HepG2 (cell line): Measurements from ENCODE around the gene CACNA1C. TPM values are rescaled to one million over a fixed set of nuclear protein-coding genes. Genes with fewer than 3 reads are reported as not detected.

Experiments
- ATAC-seq: fragments of 200-7000 bp; cut with Tn5 transposase; 3 replicates; pipeline ENCODE4 v1.9.1; 2020; ENCODE audit warnings: mild to moderate bottlenecking, moderate library complexity
- BruUV-seq: library from RNA; stranded (reverse); fragments of 400-500 nt; replicated peaks from 2 replicates; lab custom pipeline; 2021; lab: Mats Ljungman, UMichigan
- CTCF ChIA-PET: fragments of 300-600 bp; formaldehyde crosslinking; extraction: SDS; loops from one replicate; lab custom pipeline; 2021; ENCODE audit warnings: low total read pairs, inconsistent platforms, low intra/inter-chr PET ratio; lab: Yijun Ruan, JAX
- POLR2A ChIA-PET: fragments of 350-600 bp; sonication (Branson Sonifier 250); formaldehyde crosslinking; loops from one replicate; lab custom pipeline; 2020; ENCODE audit warnings: antibody characterized with exemption, inconsistent platforms; lab: Yijun Ruan, JAX
- DNase-seq: peaks from one replicate; pipeline ENCODE4 v3.0.0-alpha.2; 2015; ENCODE audit warnings: low spot score
- FAIRE-seq: peaks from 3 replicates; lab custom pipeline; 2011; peaks lifted over from hg19 to GRCh38; lab: Jason Lieb, UNC
- H2AFZ ChIP-seq: one replicate; pipeline ENCODE4 v1.6.1; 2011; ENCODE audit warnings: low read length, inconsistent platforms
- H3K27ac ChIP-seq: fragments of 300-600 bp; 3 replicates; pipeline ENCODE4 v1.8.0; 2011; ENCODE audit warnings: mixed run types, mild to moderate bottlenecking, mixed read lengths, low read length, inconsistent platforms; ENCODE audit not compliant: insufficient read depth; ENCODE audit errors: extremely low read length
- H3K27me3 ChIP-seq, 2 experiments: fragments of 200-600 bp in 1 of 2; 2 replicates in 1 of 2; 3 replicates in 1 of 2; pipeline versions ENCODE4 v1.6.0 to v1.8.0; 2011; ENCODE audit warnings: low read length in 2 of 2, mild to moderate bottlenecking in 2 of 2, moderate library complexity in 2 of 2, inconsistent platforms in 1 of 2; ENCODE audit not compliant: insufficient read depth in 2 of 2, control insufficient read depth in 1 of 2
- H3K36me3 ChIP-seq, 2 experiments: fragments of 200-600 bp in 1 of 2; replicated peaks in 1 of 2; 2 replicates in 1 of 2; 3 replicates in 1 of 2; pipeline versions ENCODE4 v1.5.1 to v1.8.0; 2011; ENCODE audit warnings: low read length in 2 of 2, inconsistent platforms in 1 of 2; ENCODE audit not compliant: insufficient read depth in 2 of 2, control insufficient read depth in 1 of 2
- H3K4me1 ChIP-seq: 2 replicates; pipeline ENCODE4 v1.5.1; 2012; ENCODE audit warnings: low read length, inconsistent platforms; ENCODE audit not compliant: insufficient read depth
- H3K4me2 ChIP-seq: 2 replicates; pipeline ENCODE4 v1.6.0; 2011; ENCODE audit warnings: low read depth, low read length, inconsistent platforms
- H3K4me3 ChIP-seq, 3 experiments: fragments of 200-600 bp in 1 of 3; sonication (generic), shearing (Covaris generic) in 1 of 3; replicated peaks in 1 of 3; 2 replicates each; pipeline ENCODE4 v1.5.1; 2011 to 2016; ENCODE audit warnings: low read length in 3 of 3, inconsistent platforms in 2 of 3, low read depth in 2 of 3, mild to moderate bottlenecking in 2 of 3, control low read depth in 1 of 3, mixed read lengths in 1 of 3; ENCODE audit not compliant: insufficient read depth in 1 of 3
- H3K79me2 ChIP-seq: one replicate; pipeline ENCODE4 v1.6.1; 2011; ENCODE audit warnings: low read length, inconsistent platforms; ENCODE audit not compliant: insufficient read depth
- H3K9ac ChIP-seq: 2 replicates; pipeline ENCODE4 v1.6.0; 2011; ENCODE audit warnings: mild to moderate bottlenecking, low read depth, low read length, inconsistent platforms; ENCODE audit not compliant: insufficient read depth
- H3K9me3 ChIP-seq: 2 replicates; pipeline ENCODE4 v1.5.1; 2012; ENCODE audit warnings: mild to moderate bottlenecking, low read length
- H4K20me1 ChIP-seq: 2 replicates; pipeline ENCODE4 v1.6.0; 2011; ENCODE audit warnings: inconsistent platforms, mild to moderate bottlenecking, low read length, moderate library complexity; ENCODE audit not compliant: insufficient read depth
- FOSL2 ChIP-seq: sonication (generic); formaldehyde crosslinking; IDR thresholded peaks from 2 replicates; pipeline ENCODE4 v1.4.0; 2020; ENCODE audit warnings: missing genetic modification reagents
- MLLT10 ChIP-seq: sonication (generic); formaldehyde crosslinking; IDR thresholded peaks from 2 replicates; pipeline ENCODE4 v1.4.0; 2020; ENCODE audit warnings: missing genetic modification reagents
- NCOR1 ChIP-seq: fragments of 200-600 bp; sonication (generic); IDR thresholded peaks from 2 replicates; pipeline ENCODE4 v1.7.0; 2017; ENCODE audit warnings: antibody characterized with exemption, low read length, borderline replicate concordance
- NFE2L1 ChIP-seq: sonication (generic); formaldehyde crosslinking; IDR thresholded peaks from 2 replicates; pipeline ENCODE4 v1.4.0; 2020; ENCODE audit warnings: missing genetic modification reagents, mild to moderate bottlenecking, borderline replicate concordance
- NFIC ChIP-seq: IDR thresholded peaks from 2 replicates; pipeline ENCODE4 v1.6.1; 2012; ENCODE audit warnings: mild to moderate bottlenecking, low read length, inconsistent platforms
- NR2F1 ChIP-seq, 2 experiments: fragments of 450-650 bp in 1 of 2; formaldehyde crosslinking in 1 of 2; IDR thresholded peaks; 2 replicates each; pipeline versions ENCODE4 v1.5.0 to v1.6.1; 2016 to 2020; ENCODE audit warnings: mild to moderate bottlenecking in 1 of 2, missing compliant biosample characterization in 1 of 2, missing genetic modification reagents in 1 of 2, moderate library complexity in 1 of 2
- PRPF4 ChIP-seq: fragments of 200-400 bp; formaldehyde crosslinking; IDR thresholded peaks from 2 replicates; pipeline ENCODE4 v1.6.1; 2016; ENCODE audit warnings: low read length, low read depth; ENCODE audit not compliant: poor library complexity, severe bottlenecking
- SALL1 ChIP-seq: sonication (generic); formaldehyde crosslinking; IDR thresholded peaks from 2 replicates; pipeline ENCODE4 v1.8.0; 2022; ENCODE audit warnings: mild to moderate bottlenecking, missing genetic modification reagents
- SMAD3 ChIP-seq: sonication (generic); formaldehyde crosslinking; IDR thresholded peaks from 2 replicates; pipeline ENCODE4 v1.4.0; 2020; ENCODE audit warnings: missing genetic modification reagents
- SMAD9 ChIP-seq: sonication (generic); formaldehyde crosslinking; IDR thresholded peaks from 2 replicates; pipeline ENCODE4 v1.5.1; 2020; ENCODE audit warnings: mild to moderate bottlenecking, missing genetic modification reagents
- SMYD3 ChIP-seq: sonication (generic); formaldehyde crosslinking; IDR thresholded peaks from 2 replicates; pipeline ENCODE4 v1.8.1; 2023; ENCODE audit warnings: mild to moderate bottlenecking, missing genetic modification reagents
- SP140L ChIP-seq: sonication (generic); formaldehyde crosslinking; IDR thresholded peaks from 2 replicates; pipeline ENCODE4 v1.4.0; 2020; ENCODE audit warnings: missing genetic modification reagents, borderline replicate concordance
- TP53 ChIP-seq: sonication (generic); formaldehyde crosslinking; conservative IDR thresholded peaks from 2 replicates; pipeline ENCODE4 v1.4.0; 2020; ENCODE audit warnings: missing genetic modification reagents
- ZNF652 ChIP-seq: IDR thresholded peaks from 2 replicates; pipeline ENCODE4 v1.6.1; 2016; ENCODE audit warnings: low read depth, borderline replicate concordance
- WGBS: methylation state at CpG from one replicate; pipeline ENCODE4 v1.1.6; 2017; ENCODE audit warnings: low lambda C conversion rate; 5-methylcytosine and 5-hydroxymethylcytosine counted together
- in situ Hi-C: cut with HindIII; loops from 2 replicates; pipeline ENCODE4 v1.10.0; 2017; ENCODE audit warnings: low pct_unique_long_range_greater_than_20kb; ENCODE audit not compliant: extremely low pct_ligation_motif_present
- intact Hi-C: fragments of 100-400 bp; cut with micrococcal nuclease; formaldehyde crosslinking; loops from one replicate; pipeline ENCODE4 v1.10.0; 2022; ENCODE audit not compliant: unreplicated experiment
- polyA plus RNA-seq, 8 experiments: library from polyadenylated mRNA; depleted of rRNA in 3 of 8; stranded (reverse) in 7 of 8; unstranded in 1 of 8; fragments of >200 nt; fragmentation: Illumina TruSeq in 4 of 8; extraction: Trizol in 4 of 8; gene quantifications; 2 replicates each; pipeline versions ENCODE4 v1.2.1 to v1.2.3, GENCODE V29; 2011 to 2016; ENCODE audit warnings: low read depth in 4 of 8, missing spikeins in 1 of 8, mixed read lengths in 1 of 8; ENCODE audit not compliant: insufficient read depth in 1 of 8
- total RNA-seq, 5 experiments: library from RNA; depleted of rRNA; stranded (reverse); fragments of >200 nt; fragmentation: Illumina TruSeq; extraction: Trizol; gene quantifications; 2 replicates each; pipeline ENCODE4 v1.2.3, GENCODE V29; 2016; ENCODE audit warnings: low read depth in 1 of 5
- TF ChIP-seq, protein P1 (sequence below): sonication (generic); formaldehyde crosslinking; IDR thresholded peaks from 2 replicates; pipeline ENCODE4 v1.4.0; 2020; ENCODE audit warnings: mild to moderate bottlenecking, missing genetic modification reagents

Gene CACNA1C
- total and polyA plus RNA-seq, 2 of the 13 experiments (the other 11 are each of a cell fraction or from before 2014, with no cell fraction given) = not detected

DNA sequence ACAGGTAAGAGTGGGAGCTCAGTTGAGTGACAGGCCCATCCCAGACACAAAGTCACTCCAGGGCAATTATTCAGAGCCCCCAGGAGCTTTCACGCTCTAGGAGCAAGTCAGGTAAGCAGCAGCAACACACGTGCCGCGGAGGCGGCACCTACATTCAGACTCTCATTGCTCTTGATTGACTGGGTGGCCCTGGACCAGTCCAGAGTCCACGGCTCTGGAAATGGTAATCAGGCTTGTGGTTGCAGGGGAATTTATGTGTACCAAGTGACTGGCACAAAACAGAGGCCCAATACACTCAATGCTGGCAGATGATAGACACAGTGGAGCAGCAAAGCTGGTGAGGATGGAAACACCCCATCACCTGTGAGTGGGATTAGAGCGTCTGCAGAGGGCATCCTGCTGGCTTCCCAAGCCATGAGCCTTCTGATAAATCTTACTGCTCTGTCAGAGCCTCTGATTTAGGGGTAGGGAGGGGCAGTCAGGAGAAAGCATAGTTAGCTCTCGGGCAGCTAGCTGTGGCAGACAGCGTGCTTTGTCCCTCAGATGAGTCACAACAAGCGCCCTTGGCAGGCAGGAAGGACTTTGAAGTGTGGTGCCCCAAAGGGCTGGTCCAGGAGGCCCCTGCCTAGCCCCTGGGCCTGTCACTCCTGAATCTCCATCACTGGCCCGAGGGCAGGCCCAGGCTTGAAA is 344.7 kb downstream of the CACNA1C start:
- H3K27me3 ChIP-seq = peaks cover 0 to 3% of the 10 kb centered on the region in 2 experiments; a peak in 2 of 5 replicates
- no peak overlapping the region for H3K4me2 ChIP-seq
- peak; percentile 35; the same call in 1 of the 3 replicates for ATAC-seq
- H3K9ac ChIP-seq = no peak overlapping the region
- peak; percentile 66 for TF ChIP-seq FOSL2 (CRISPR knock-in tag)
- no peak for TF ChIP-seq NCOR1
- H2AFZ ChIP-seq = no peak overlapping the region
- CTCF ChIA-PET = no interaction called here
- peak; percentile 11 for DNase-seq
- FAIRE-seq = no peak
- no peaks in the 10 kb centered on the region for H3K79me2 ChIP-seq
- H3K4me1 ChIP-seq = peaks cover 9% of the 10 kb centered on the region
- no TSS peak for BruUV-seq
- POLR2A ChIA-PET = no interaction called here
- no peaks in the 10 kb centered on the region for H3K9me3 ChIP-seq
- intact Hi-C loops = no loop called here
- H4K20me1 ChIP-seq = no peaks in the 10 kb centered on the region
- no peak overlapping the region for H3K27ac ChIP-seq
- 27% methylated on average over 6 of the region's 11 CpGs for WGBS
- in situ Hi-C loops = no loop called here
- H3K4me3 ChIP-seq = no peak overlapping the region
- H3K36me3 ChIP-seq = no peaks in the 10 kb centered on the region

DNA sequence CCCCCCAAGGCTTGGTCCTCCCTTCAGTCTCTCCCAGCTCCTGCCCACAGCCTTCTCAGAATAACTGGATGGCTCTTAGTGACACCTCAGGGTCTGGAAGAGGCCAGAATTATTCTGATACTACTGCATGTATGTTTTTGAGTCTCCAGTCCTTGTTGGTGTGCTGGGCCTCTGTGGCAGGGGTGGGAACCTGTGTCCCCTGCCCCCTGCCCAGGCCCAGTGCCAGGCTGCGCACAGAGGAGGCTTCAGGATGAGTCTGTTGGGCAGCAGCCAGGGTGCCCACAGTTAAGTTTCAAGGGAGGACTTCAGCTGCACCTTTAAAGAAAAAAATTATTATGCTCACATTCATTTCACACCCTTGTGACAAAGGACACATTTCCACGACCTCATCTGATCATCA is 348.3 kb downstream of the CACNA1C start:
- POLR2A ChIA-PET = no interaction called here
- BruUV-seq = no TSS peak
- WGBS = 13% methylated on average over 1 of the region's 2 CpGs
- TF ChIP-seq TP53 (no peak), SMAD9 (CRISPR knock-in tag) (no peak), SP140L (CRISPR knock-in tag) (no peak), PRPF4 (no peak), SMAD3 (CRISPR knock-in tag) (no peak), SALL1 (CRISPR knock-in tag) (no peak), NFE2L1 (CRISPR knock-in tag) (no peak), SMYD3 (CRISPR knock-in tag) (no peak), NR2F1 (CRISPR knock-in tag; IDR thresholded peaks at IDR 0.05) (no peak), ZNF652 (no peak), NFIC (no peak), MLLT10 (no peak)
- TF ChIP-seq, protein P1, sequence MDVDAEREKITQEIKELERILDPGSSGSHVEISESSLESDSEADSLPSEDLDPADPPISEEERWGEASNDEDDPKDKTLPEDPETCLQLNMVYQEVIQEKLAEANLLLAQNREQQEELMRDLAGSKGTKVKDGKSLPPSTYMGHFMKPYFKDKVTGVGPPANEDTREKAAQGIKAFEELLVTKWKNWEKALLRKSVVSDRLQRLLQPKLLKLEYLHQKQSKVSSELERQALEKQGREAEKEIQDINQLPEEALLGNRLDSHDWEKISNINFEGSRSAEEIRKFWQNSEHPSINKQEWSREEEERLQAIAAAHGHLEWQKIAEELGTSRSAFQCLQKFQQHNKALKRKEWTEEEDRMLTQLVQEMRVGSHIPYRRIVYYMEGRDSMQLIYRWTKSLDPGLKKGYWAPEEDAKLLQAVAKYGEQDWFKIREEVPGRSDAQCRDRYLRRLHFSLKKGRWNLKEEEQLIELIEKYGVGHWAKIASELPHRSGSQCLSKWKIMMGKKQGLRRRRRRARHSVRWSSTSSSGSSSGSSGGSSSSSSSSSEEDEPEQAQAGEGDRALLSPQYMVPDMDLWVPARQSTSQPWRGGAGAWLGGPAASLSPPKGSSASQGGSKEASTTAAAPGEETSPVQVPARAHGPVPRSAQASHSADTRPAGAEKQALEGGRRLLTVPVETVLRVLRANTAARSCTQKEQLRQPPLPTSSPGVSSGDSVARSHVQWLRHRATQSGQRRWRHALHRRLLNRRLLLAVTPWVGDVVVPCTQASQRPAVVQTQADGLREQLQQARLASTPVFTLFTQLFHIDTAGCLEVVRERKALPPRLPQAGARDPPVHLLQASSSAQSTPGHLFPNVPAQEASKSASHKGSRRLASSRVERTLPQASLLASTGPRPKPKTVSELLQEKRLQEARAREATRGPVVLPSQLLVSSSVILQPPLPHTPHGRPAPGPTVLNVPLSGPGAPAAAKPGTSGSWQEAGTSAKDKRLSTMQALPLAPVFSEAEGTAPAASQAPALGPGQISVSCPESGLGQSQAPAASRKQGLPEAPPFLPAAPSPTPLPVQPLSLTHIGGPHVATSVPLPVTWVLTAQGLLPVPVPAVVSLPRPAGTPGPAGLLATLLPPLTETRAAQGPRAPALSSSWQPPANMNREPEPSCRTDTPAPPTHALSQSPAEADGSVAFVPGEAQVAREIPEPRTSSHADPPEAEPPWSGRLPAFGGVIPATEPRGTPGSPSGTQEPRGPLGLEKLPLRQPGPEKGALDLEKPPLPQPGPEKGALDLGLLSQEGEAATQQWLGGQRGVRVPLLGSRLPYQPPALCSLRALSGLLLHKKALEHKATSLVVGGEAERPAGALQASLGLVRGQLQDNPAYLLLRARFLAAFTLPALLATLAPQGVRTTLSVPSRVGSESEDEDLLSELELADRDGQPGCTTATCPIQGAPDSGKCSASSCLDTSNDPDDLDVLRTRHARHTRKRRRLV (CRISPR knock-in tag) = no peak

More for the DNA sequence above, 348.3 kb downstream of the CACNA1C start:
- no peak overlapping the region for H3K27ac ChIP-seq
- ATAC-seq = no peak
- H3K4me2 ChIP-seq = no peak overlapping the region
- no peak overlapping the region for H3K4me3 ChIP-seq
- in situ Hi-C loops (no loop called here), intact Hi-C loops (no loop called here)
- peaks cover 9% of the 10 kb centered on the region for H3K4me1 ChIP-seq
- CTCF ChIA-PET = no interaction called here
- no peaks in the 10 kb centered on the region for H3K9me3 ChIP-seq
- no peak overlapping the region for H3K9ac ChIP-seq
- FAIRE-seq = no peak
- no peaks in the 10 kb centered on the region for H3K79me2 ChIP-seq
- H2AFZ ChIP-seq = no peak overlapping the region
- H4K20me1 ChIP-seq = no peaks in the 10 kb centered on the region
- H3K36me3 ChIP-seq = no peaks in the 10 kb centered on the region
- no peak for DNase-seq
- H3K27me3 ChIP-seq = peaks cover 0 to 3% of the 10 kb centered on the region in 2 experiments; a peak in 1 of 5 replicates
